Keratinocyte (primary cell): ENCODE results near the gene PRCP.

Source experiments
- CTCF ChIP-seq, 3 experiments: IDR thresholded peaks in 1 of 3; conservative IDR thresholded peaks in 1 of 3; optimal IDR thresholded peaks in 1 of 3; 2 replicates in 2 of 3; 3 replicates in 1 of 3; pipeline versions ENCODE3 to v1.5.1; 2011; ENCODE audit warnings: low read length in 3 of 3, mild to moderate bottlenecking in 3 of 3, moderate library complexity in 2 of 3, control low read depth in 1 of 3, inconsistent platforms in 1 of 3; ENCODE audit not compliant: insufficient read depth in 2 of 3; ENCODE audit errors: extremely low read depth in 1 of 3
- EZH2 ChIP-seq: IDR thresholded peaks from one replicate; pipeline ENCODE4 v1.6.1; 2012; ENCODE audit warnings: inconsistent platforms, mild to moderate bottlenecking, low read length, moderate library complexity

GRCh38 chr11:82895437-82896091 is 4.7 kb downstream of the PRCP start:
- TF ChIP-seq CTCF (optimal IDR thresholded peaks at IDR 0.05 in 1 of 3, IDR thresholded peaks at IDR 0.05 in 1 of 3, conservative IDR thresholded peaks at IDR 0.05 in 1 of 3; ENCODE audit: extremely low read depth in 1 of 3, insufficient read depth in 2 of 3, low read length in 3 of 3) (no peak), EZH2 (no peak)
